Esophagus squamous epithelium (tissue), 5 donors: Measurements from ENCODE around the gene CNTNAP2. TPM values are rescaled to one million over a fixed set of nuclear protein-coding genes. Genes with fewer than 3 reads are reported as not detected.

ENCODE experiments used
- DNase-seq: peaks from one replicate; lab custom pipeline; 2025; lab: John Stamatoyannopoulos, UW
- H3K27ac ChIP-seq, 4 donors: fragments of 200-600 bp; sonication (generic); one replicate each; pipeline ENCODE4 v1.5.1; 2016 to 2019; ENCODE audit warnings: mild to moderate bottlenecking in 1 of 4
- H3K27me3 ChIP-seq, 4 donors: fragments of 200-600 bp; sonication (generic); 1 replicate in 3 of 4; 2 replicates in 1 of 4; pipeline versions ENCODE4 v1.5.1 to v1.6.0; 2017 to 2021; ENCODE audit warnings: antibody characterized with exemption in 1 of 4
- H3K36me3 ChIP-seq, 3 donors: fragments of 200-600 bp; sonication (generic); one replicate each; pipeline ENCODE4 v1.5.1; 2016 to 2019
- H3K4me1 ChIP-seq, 3 donors: fragments of 200-600 bp; sonication (generic); one replicate each; pipeline ENCODE4 v1.5.1; 2017 to 2019
- H3K4me3 ChIP-seq, 4 donors: fragments of 200-600 bp; sonication (generic); 1 replicate in 3 of 4; 2 replicates in 1 of 4; pipeline ENCODE4 v1.5.1; 2016 to 2019; ENCODE audit warnings: mild to moderate bottlenecking in 2 of 4, moderate library complexity in 1 of 4
- H3K9me3 ChIP-seq, 3 donors: fragments of 200-600 bp; sonication (generic); one replicate each; pipeline ENCODE4 v1.5.1; 2016 to 2019
- CTCF ChIP-seq, 6 experiments: fragments of 450-650 bp in 4 of 6; fragments of 200-600 bp in 2 of 6; sonication (generic) in 2 of 6; IDR thresholded peaks; one replicate each; pipeline ENCODE4 v1.5.1; 2016 to 2019; ENCODE audit warnings: antibody characterized with exemption in 6 of 6, mild to moderate bottlenecking in 4 of 6, moderate library complexity in 4 of 6
- POLR2A ChIP-seq, 4 donors: fragments of 450-650 bp; IDR thresholded peaks; one replicate each; pipeline ENCODE4 v1.6.1; 2017; ENCODE audit warnings: antibody characterized with exemption in 4 of 4, mild to moderate bottlenecking in 4 of 4, moderate library complexity in 3 of 4
- WGBS, 2 donors: methylation state at CpG; one replicate each; pipeline ENCODE4 v1.1.5; 2018; 5-methylcytosine and 5-hydroxymethylcytosine counted together
- intact Hi-C: fragments of 100-400 bp; cut with DNase I; formaldehyde crosslinking; loops from one replicate; pipeline ENCODE4 v1.15.0; 2022
- total RNA-seq, 4 donors: library from RNA; depleted of rRNA; stranded (reverse); fragments of >200 nt; gene quantifications; one replicate each; pipeline ENCODE4 v1.1.0, GENCODE V29; 2016
- donor health status: DM: yes; HTN: yes; CAD: no.

CNTNAP2 gene
- total RNA-seq, 4 donors from 2014 or later, result 0.95 to 2.3 (median 1.2) TPM

GRCh38 chr7:147525325-147525724, 1408.7 kb downstream of the CNTNAP2 start:
- no peak for DNase-seq
- intact Hi-C loops, result no loop called here
- WGBS, 2 donors, result 78 to 82% methylated on average over 2 of the region's 2 CpGs
- TF ChIP-seq POLR2A (IDR thresholded peaks at IDR 0.05) (no peak), CTCF (IDR thresholded peaks at IDR 0.05) (no peak)
- H3K4me3 ChIP-seq, result no peak overlapping the region
- no peak overlapping the region for H3K27ac ChIP-seq
- H3K27me3 ChIP-seq, result no peaks in the 10 kb centered on the region
- H3K36me3 ChIP-seq, result no peaks in the 10 kb centered on the region
- no peaks in the 10 kb centered on the region for H3K4me1 ChIP-seq
- no peaks in the 10 kb centered on the region for H3K9me3 ChIP-seq

GRCh38 chr7:147535701-147536111, 1419.1 kb downstream of the CNTNAP2 start:
- H3K4me3 ChIP-seq, result no peak overlapping the region
- H3K36me3 ChIP-seq, result no peaks in the 10 kb centered on the region
- TF ChIP-seq POLR2A (IDR thresholded peaks at IDR 0.05) (no peak), CTCF (IDR thresholded peaks at IDR 0.05) (no peak)
- intact Hi-C loops, result no loop called here
- H3K27ac ChIP-seq, result no peak overlapping the region
- H3K4me1 ChIP-seq, result no peaks in the 10 kb centered on the region
- no peak for DNase-seq
- WGBS, 2 donors, result 74 to 82% methylated on average over 6 of the region's 6 CpGs
- no peaks in the 10 kb centered on the region for H3K9me3 ChIP-seq
- no peaks in the 10 kb centered on the region for H3K27me3 ChIP-seq

- WGBS, 2 donors, result 17 to 22% methylated on average over 2 of the region's 2 CpGs
- intact Hi-C loops, result no loop called here
- TF ChIP-seq CTCF (IDR thresholded peaks at IDR 0.05) (no peak), POLR2A (IDR thresholded peaks at IDR 0.05) (no peak)
These were observed 1423.1 kb downstream of the CNTNAP2 start for GRCh38 chr7:147539685-147540084.

GRCh38 chr7:147540743-147541142, 1424.1 kb downstream of the CNTNAP2 start:
- TF ChIP-seq CTCF (IDR thresholded peaks at IDR 0.05) (no peak), POLR2A (IDR thresholded peaks at IDR 0.05) (no peak)
- Histone ChIP-seq H3K4me3 (no peak overlapping the region), H3K4me1 (no peaks in the 10 kb centered on the region), H3K36me3 (no peaks in the 10 kb centered on the region), H3K27ac (no peak overlapping the region), H3K9me3 (peaks cover 0 to 6% (median 0%) of the 10 kb centered on the region in 3 donors), H3K27me3 (no peaks in the 10 kb centered on the region)
- 69 to 71% methylated on average over 6 of the region's 6 CpGs for WGBS, 2 donors
- intact Hi-C loops, result no loop called here
- no peak for DNase-seq

More at GRCh38 chr7:147539685-147540084, 1423.1 kb downstream of the CNTNAP2 start:
- Histone ChIP-seq H3K4me1 (no peaks in the 10 kb centered on the region), H3K9me3 (peaks cover 0 to 4% (median 0%) of the 10 kb centered on the region in 3 donors), H3K36me3 (no peaks in the 10 kb centered on the region), H3K27ac (no peak overlapping the region), H3K4me3 (no peak overlapping the region), H3K27me3 (no peaks in the 10 kb centered on the region)
- DNase-seq, result no peak

GRCh38 chr7:147541261-147541660, 1424.7 kb downstream of the CNTNAP2 start:
- H3K4me1 ChIP-seq, result no peaks in the 10 kb centered on the region
- H3K4me3 ChIP-seq, result no peak overlapping the region
- intact Hi-C loops, result no loop called here
- no peaks in the 10 kb centered on the region for H3K36me3 ChIP-seq
- no peak for TF ChIP-seq CTCF (IDR thresholded peaks at IDR 0.05)
- TF ChIP-seq POLR2A (IDR thresholded peaks at IDR 0.05), result no peak
- WGBS, 2 donors, result 56 to 65% methylated on average over 4 of the region's 4 CpGs
- H3K9me3 ChIP-seq, result peaks cover 0 to 6% (median 0%) of the 10 kb centered on the region in 3 donors
- no peaks in the 10 kb centered on the region for H3K27me3 ChIP-seq
- H3K27ac ChIP-seq, result no peak overlapping the region
- no peak for DNase-seq
